ENCODE results near the gene RUFY4. TPM values are rescaled to one million over a fixed set of nuclear protein-coding genes. Genes with fewer than 3 reads are reported as not detected.

RUFY4 gene
- total and polyA plus RNA-seq, 2 of the 13 experiments (the other 11 are each of a cell fraction or from before 2014, with no cell fraction given): not detected

- peaks cover 2 to 52% of the 10 kb centered on the region in 2 experiments; a peak in 4 of 5 replicates for H3K27me3 ChIP-seq (ENCODE audit: control insufficient read depth in 1 of 2, insufficient read depth in 2 of 2, low read length in 2 of 2)
- no peak overlapping the region for H3K4me2 ChIP-seq (ENCODE audit: low read depth, low read length)
- H3K4me1 ChIP-seq (ENCODE audit: insufficient read depth, low read length): no peaks in the 10 kb centered on the region
- no peak overlapping the region for H3K27ac ChIP-seq (ENCODE audit: extremely low read length, insufficient read depth, low read length)
- no peak overlapping the region for H3K9ac ChIP-seq (ENCODE audit: insufficient read depth, low read depth, low read length)
- no peak for ATAC-seq
- DNase-seq (ENCODE audit: low spot score): no peak
- H2AFZ ChIP-seq (ENCODE audit: low read length): no peak overlapping the region
- H3K79me2 ChIP-seq (ENCODE audit: insufficient read depth, low read length): no peaks in the 10 kb centered on the region
- no peak for FAIRE-seq
- BruUV-seq (replicated peaks): no TSS peak
- POLR2A ChIA-PET: no interaction called here
- no peak overlapping the region for H3K4me3 ChIP-seq (replicated peaks in 1 of 3; ENCODE audit: insufficient read depth in 1 of 3, low read depth in 2 of 3, low read length in 3 of 3)
- no peaks in the 10 kb centered on the region for H3K36me3 ChIP-seq (replicated peaks in 1 of 2; ENCODE audit: control insufficient read depth in 1 of 2, insufficient read depth in 2 of 2, low read length in 2 of 2)
- in situ Hi-C loops (cut with HindIII; ENCODE audit: extremely low pct_ligation_motif_present, low pct_unique_long_range_greater_than_20kb): no loop called here
- CTCF ChIA-PET (ENCODE audit: low intra/inter-chr PET ratio, low total read pairs): no interaction called here
- intact Hi-C loops (cut with micrococcal nuclease; ENCODE audit: unreplicated experiment): no loop called here
- WGBS (ENCODE audit: low lambda C conversion rate): 5% methylated on average over 4 of the region's 4 CpGs
- H4K20me1 ChIP-seq (ENCODE audit: insufficient read depth, low read length): no peaks in the 10 kb centered on the region
- TF ChIP-seq MLXIP (CRISPR knock-in tag; IDR thresholded peaks at IDR 0.05; ENCODE audit: borderline replicate concordance): no peak
- no peak for TF ChIP-seq IKZF4 (CRISPR knock-in tag; IDR thresholded peaks at IDR 0.05; ENCODE audit: borderline replicate concordance, low read depth, not compliant biosample characterization)
- no peak for TF ChIP-seq ELF4 (CRISPR knock-in tag; IDR thresholded peaks at IDR 0.05; ENCODE audit: borderline replicate concordance)
- H3K9me3 ChIP-seq (ENCODE audit: low read length): no peaks in the 10 kb centered on the region
Observed at GRCh38 chr2:218138047-218138446, 69.0 kb downstream of the RUFY4 start.

Other genes with a start within 250 kb of the RUFY4 start
- 1.9 TPM in 2 replicates for gene TNS1, start 66.3 kb upstream of the RUFY4 start, total RNA-seq (2016; rRNA removed; fragmentation: Illumina TruSeq; extraction: Trizol)
- 118 and 127 TPM in 2 replicates for gene TNS1, start 66.3 kb upstream of the RUFY4 start, polyA plus RNA-seq (2011; rRNA removed)
- gene CXCR2, start 56.8 kb downstream of the RUFY4 start, total RNA-seq (2016; rRNA removed; fragmentation: Illumina TruSeq; extraction: Trizol): not detected in 2 replicates
- gene CXCR2, start 56.8 kb downstream of the RUFY4 start, polyA plus RNA-seq (2011; rRNA removed): not detected in 2 replicates
- not detected in 2 replicates for gene CXCR1, start 97.7 kb downstream of the RUFY4 start, total RNA-seq (2016; rRNA removed; fragmentation: Illumina TruSeq; extraction: Trizol)
- not detected in 2 replicates for gene CXCR1, start 97.7 kb downstream of the RUFY4 start, polyA plus RNA-seq (2011; rRNA removed)
- 168 and 201 TPM in 2 replicates for gene ARPC2, start 147.9 kb downstream of the RUFY4 start, total RNA-seq (2016; rRNA removed; fragmentation: Illumina TruSeq; extraction: Trizol)
- gene ARPC2, start 147.9 kb downstream of the RUFY4 start, polyA plus RNA-seq (2011; rRNA removed): 257 and 303 TPM in 2 replicates
- gene GPBAR1, start 191.8 kb downstream of the RUFY4 start, total RNA-seq (2016; rRNA removed; fragmentation: Illumina TruSeq; extraction: Trizol): 0.09 TPM in 1 of 2 replicates, not detected in the other
- 0.05 and 0.09 TPM in 2 replicates for gene GPBAR1, start 191.8 kb downstream of the RUFY4 start, polyA plus RNA-seq (2011; rRNA removed)
- 186 and 241 TPM in 2 replicates for gene AAMP, start 200.9 kb downstream of the RUFY4 start, total RNA-seq (2016; rRNA removed; fragmentation: Illumina TruSeq; extraction: Trizol)
- gene AAMP, start 200.9 kb downstream of the RUFY4 start, polyA plus RNA-seq (2011; rRNA removed): 110 and 119 TPM in 2 replicates
- gene PNKD, start 201.3 kb downstream of the RUFY4 start, total RNA-seq (2016; rRNA removed; fragmentation: Illumina TruSeq; extraction: Trizol): 50.0 and 55.9 TPM in 2 replicates
- 78.0 and 80.4 TPM in 2 replicates for gene PNKD, start 201.3 kb downstream of the RUFY4 start, polyA plus RNA-seq (2011; rRNA removed)
- 69.7 and 139 TPM in 2 replicates for gene TMBIM1, start 223.2 kb downstream of the RUFY4 start, total RNA-seq (2016; rRNA removed; fragmentation: Illumina TruSeq; extraction: Trizol)
- 127 and 181 TPM in 2 replicates for gene TMBIM1, start 223.2 kb downstream of the RUFY4 start, polyA plus RNA-seq (2011; rRNA removed)